Measurements from ENCODE around the gene CYP2F1. TPM values are rescaled to one million over a fixed set of nuclear protein-coding genes. Genes with fewer than 3 reads are reported as not detected.

CYP2F1 gene
- not detected in 2 replicates for total RNA-seq

GRCh38 chr19:41114132-41114531, at the start of gene CYP2F1:
Gene CYP2F1 (plus strand): TSS chr19:41114432. CDS start chr19:41116189, 1,757 bp downstream.

GRCh38 chr19:41088151-41088550, 26.1 kb upstream of the CYP2F1 start, which contains the start of gene CYP2A13:
Gene CYP2A13 (plus strand): TSS chr19:41088451. CDS start chr19:41088472, 21 bp downstream.

Other genes starting within 250 kb of the CYP2F1 start
- not detected in 2 replicates for gene CYP2A7, start 232.2 kb upstream of the CYP2F1 start, total RNA-seq
- not detected in 2 replicates for gene CYP2B6, start 123.2 kb upstream of the CYP2F1 start, total RNA-seq
- not detected in 2 replicates for gene CYP2A13, start 26.0 kb upstream of the CYP2F1 start, total RNA-seq
- 0.13 and 0.46 TPM in 2 replicates for gene CYP2S1, start 78.8 kb downstream of the CYP2F1 start, total RNA-seq
- 378 and 448 TPM in 2 replicates for gene AXL, start 104.8 kb downstream of the CYP2F1 start, total RNA-seq
- gene HNRNPUL1, start 149.9 kb downstream of the CYP2F1 start, total RNA-seq: 90.1 and 90.8 TPM in 2 replicates
- gene CCDC97, start 195.7 kb downstream of the CYP2F1 start, total RNA-seq: 8.5 and 10.9 TPM in 2 replicates
- gene TGFB1, start 239.5 kb downstream of the CYP2F1 start, total RNA-seq: 44.2 and 105 TPM in 2 replicates
- 4.0 and 4.5 TPM in 2 replicates for gene B9D2, start 249.7 kb downstream of the CYP2F1 start, total RNA-seq

Data from smooth muscle cell of the pulmonary artery (primary cell).